HG03439 (cell line): ENCODE results near the gene MED20.
"Not testable (repeated sequence)": the region's sequence is repeated elsewhere in the genome, so short reads cannot be mapped to it uniquely, and the experiment has no call there.

Experiments
- ATAC-seq: cut with Tn5 transposase; IDR thresholded peaks from one replicate; pipeline ENCODE4 v1.9.1; 2021; ENCODE audit warnings: mild to moderate bottlenecking, moderate library complexity; ENCODE audit not compliant: unreplicated experiment

MED20 gene

GRCh38 chr6:41920921-41921711 is at the start of gene MED20, which contains the start of gene BYSL:
TSS of gene MED20 (minus strand) at chr6:41921139. CDS start at chr6:41921018, 121 bp downstream.
TSS of gene BYSL (plus strand) at chr6:41921499. CDS start at chr6:41921563, 64 bp downstream.
- ATAC-seq = peak; percentile 94

DNA sequence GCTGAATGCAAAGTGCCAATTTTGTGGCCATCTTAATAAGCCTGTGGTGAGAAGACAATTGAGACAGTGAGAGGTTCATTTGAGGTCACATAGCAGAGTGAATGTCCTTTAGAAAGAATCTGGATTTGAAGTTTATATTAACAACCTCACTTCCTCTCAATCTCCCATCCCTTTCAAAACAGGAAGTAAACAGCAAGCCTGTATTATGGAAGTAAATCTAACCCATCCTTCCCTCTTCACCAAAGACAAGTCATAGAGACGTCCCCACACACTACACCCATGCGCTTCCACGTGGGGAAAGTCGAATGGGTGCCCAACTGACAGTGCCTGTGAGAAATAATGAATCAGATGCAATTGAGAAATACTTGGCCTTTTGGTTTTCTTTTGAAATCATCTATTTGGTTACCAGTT is 49.5 kb upstream of the MED20 start:
- ATAC-seq = no peak

DNA sequence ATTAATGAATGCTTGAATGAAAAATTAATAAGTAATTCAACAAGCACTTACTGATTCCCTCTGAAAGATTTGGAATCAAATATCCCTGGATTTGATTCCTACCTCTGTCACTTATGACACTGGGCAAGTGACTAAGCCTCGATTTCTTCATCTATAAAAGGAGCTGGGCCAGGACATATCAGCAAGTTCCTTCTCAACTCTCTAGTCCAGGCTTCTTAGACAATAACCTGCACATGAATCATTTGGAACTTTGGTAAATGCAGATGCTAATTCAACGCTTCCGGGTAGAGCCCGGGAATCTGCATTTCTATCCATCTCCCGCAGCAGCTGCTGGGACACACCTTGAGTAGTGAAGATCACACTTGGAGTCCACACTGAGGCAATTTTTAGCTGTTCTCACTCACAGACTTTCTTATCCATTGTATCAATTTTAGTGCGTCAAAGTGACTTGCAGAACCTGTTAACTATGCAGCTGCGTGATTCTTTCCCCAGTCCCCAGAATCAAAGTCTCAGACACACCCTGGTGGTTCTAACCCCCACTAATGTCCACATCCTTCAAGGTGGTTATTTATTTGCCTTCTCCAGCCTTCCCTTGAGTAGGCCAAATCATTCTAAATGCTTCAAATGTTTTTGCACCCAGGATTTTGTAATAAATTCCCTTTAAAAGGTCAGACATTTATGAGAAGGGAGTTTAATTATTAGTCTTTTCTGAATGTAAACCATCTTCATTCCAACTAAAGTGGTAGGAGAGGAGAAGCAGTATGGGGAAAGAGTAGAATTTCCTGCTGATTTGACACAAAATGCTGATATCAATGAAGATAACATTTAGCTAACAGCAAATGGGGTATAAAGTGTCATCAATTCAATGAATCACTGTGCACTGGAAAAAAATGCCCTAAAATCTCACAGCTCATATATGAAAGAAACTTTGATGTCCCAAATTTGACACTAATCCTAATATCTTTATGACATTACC is 46.7 kb upstream of the MED20 start:
- no peak for ATAC-seq

DNA sequence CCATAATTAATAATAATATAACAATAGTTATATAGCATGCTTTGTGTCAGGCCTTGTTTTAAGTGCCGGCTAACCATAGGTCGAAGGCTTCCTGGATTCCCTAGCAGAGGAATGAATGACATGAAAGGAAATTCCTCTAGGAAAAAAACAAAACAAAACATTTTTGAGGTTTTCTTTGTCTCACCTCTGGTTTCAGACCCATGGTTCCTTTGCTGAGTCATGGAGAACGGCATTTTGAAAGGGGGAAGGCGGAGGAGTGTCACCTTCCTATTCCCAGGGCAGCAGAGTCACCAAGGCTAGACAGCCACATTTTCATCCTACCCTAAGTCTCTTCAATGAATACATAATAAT is 46.0 kb upstream of the MED20 start:
- ATAC-seq = no peak

GRCh38 chr6:41966214-41966920 is 45.4 kb upstream of the MED20 start:
- ATAC-seq = no peak

DNA sequence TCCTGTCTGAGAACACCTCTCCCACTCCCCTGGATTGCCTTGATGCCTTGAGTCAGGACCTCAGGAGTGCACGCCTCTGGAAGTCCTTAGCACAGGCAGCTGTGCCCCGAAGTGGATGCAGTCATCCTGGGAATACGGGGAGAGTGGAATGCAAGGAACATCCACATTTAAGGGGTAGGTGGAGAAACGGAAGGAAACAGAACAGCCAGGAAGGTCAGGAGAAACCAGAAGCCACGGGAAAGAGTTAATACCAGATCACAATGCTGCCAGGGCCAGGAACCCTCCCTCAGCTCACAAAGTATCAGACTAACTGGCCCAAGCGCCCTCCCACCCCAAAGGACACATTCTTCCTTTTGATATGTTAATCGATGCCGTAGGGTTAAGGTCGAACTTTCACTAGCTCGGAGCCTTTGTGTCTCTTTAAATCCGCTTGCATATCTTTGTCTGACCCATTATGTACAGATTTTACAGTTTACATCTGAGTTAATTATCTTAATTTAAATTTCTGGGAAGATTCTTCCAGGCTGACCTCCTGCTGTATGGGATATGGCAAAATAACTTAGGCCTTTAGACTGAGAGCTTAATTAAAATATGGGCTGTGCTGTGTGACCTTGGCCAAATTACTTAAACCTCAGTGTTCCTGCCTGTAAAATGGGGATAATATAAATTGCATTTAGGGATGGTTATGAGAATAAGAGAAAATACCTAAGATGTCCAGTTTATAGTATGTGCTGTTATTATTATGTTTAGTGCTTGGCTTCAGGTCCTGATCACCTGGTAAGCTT is 44.7 kb upstream of the MED20 start:
- ATAC-seq = no peak

DNA sequence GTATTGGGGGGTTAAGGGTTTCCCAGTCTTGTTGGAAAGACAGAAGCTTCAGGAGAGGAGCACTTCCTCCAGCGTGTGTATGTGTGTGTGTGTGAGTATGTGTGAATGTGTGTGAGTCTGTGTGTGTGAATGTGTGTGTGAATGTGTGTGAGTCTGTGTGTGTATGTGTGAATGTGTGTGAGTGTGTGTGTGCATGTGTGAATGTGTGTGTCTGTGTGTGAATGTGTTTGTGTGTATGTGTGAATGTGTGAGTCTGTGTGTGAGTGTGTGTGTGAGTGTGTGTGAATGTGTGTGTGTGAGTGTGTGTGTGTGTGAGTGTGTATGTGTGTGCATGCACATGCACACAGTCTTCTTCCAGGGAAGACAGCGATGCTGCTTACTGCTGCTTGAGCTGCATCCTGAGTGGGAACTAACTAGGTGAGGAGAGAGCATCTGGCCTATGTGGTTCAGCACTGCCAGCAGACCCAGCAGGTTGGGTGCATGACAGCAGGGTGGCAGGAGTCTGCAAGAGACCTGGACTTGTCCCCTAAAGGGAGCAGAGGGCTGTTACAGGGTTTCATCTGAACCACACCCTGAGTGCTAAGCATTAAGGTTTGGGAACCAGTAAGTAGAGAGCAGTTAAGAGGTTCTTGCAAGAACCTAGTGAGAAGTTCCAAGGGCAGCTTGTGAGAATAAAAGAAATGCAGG is 43.4 kb upstream of the MED20 start:
- no peak for ATAC-seq

GRCh38 chr6:41963371-41963770 is 42.4 kb upstream of the MED20 start:
- ATAC-seq = no peak

DNA sequence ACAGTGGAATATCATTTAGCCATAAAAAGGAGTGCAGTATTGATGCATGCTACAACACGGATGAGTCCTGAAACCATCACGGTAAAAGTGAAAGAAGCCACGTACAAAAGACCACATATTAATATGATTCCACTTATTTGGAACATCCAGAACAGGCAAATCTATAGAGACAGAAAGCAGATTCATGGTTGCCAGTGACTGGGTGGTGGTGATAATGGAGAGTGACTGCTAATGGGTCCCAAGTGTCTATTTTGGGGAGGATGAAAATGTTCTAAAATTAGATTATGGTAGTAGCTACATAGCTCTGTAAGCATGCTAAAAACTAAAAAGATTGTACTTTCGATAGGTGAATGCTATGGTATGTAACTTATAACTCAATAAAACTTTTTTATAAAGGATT is 39.1 kb upstream of the MED20 start:
- ATAC-seq = no peak

DNA sequence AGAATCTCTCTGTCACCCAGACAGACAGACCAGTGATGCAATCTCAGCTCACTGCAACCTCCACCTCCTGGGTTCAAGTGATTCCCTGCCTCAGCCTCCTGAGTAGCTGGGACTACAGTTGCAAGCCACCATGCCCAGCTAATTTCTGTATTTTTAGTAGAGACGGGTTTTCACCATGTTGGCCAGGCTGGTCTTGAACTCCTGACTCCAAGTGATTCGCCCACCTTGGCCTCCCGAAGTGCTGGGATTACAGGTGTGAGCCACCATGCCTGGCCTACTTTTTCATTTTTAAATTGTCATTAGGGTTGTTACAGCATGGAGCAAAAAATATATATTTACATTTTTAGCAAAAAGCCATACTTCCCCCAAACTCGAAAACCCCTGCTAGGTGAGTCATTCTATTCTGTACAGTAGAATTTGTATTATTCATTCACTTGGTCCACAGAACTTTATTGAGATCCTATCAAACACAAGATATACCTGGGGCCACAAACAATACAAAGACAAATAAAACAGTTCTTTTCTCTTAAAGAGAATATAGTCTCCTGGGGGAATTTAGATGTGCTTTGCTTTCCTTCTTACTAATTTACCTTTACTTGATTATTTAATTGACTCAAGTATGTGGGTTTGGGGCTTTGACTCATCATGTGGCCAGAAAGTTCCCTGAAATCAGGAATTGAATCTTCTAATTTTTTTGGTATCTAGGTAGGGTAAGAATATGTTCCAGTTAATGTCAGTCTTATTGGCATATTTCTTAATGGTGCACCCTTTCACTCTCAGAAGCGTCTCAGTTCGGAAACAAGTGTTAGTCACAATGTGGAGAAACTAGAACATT is 37.3 kb upstream of the MED20 start:
- ATAC-seq = no peak

DNA sequence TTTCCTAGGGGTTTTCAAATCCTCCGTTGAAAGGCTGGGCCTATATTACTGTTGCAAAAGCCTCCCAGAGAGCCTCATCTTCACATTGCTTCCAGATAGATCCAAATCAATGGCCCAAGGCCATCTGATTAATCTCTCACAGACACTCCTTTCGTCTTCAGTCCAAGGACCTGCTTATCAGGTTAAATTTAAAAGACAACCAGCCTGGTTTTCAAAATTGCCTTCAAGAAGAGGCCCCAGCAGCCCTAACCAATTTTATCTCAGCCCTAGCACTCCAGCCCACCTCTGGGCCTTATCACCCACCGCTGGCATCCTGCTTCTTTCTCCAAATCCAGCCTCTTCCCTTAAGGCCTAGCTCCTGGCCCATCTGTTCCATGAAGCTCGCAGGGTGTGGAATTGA is 36.2 kb upstream of the MED20 start:
- ATAC-seq = no peak

DNA sequence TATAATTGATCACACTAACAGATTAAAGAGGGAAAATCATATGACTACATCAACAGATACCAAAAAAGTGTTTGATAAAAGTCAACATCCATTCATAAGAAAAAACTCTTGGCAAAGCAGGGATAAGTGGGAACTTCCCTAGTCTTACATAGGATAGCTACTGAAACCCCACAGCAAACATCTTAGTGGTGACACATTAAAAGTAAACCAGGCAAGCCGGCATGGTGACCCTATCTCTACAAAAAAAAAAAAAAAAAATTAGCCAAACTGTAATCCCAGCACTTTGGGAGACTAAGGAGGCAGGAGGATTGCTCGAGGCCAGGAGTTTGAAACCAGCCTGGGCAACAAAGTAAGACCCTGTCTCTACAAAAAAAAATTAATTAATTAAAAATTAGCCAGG is 34.5 kb upstream of the MED20 start:
- no peak for ATAC-seq

DNA sequence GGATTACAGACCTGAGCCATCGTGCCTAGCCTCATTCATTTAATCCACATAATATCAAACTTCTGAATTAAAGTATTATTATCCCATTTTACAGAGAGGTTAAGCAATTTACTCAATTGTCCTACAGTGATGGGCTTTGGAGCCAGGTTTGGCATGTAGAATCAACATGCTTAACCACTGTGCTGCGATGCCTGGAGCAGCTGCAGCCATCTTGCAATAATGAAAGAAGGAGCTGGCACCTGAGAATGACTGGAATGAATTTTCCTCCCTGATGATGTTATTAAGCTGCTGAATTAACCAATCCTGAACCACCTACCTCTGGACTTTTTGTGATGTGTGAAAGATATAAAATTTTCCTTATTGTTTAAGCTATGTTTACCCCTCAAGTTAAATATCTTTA is 33.7 kb upstream of the MED20 start:
- no peak for ATAC-seq

DNA sequence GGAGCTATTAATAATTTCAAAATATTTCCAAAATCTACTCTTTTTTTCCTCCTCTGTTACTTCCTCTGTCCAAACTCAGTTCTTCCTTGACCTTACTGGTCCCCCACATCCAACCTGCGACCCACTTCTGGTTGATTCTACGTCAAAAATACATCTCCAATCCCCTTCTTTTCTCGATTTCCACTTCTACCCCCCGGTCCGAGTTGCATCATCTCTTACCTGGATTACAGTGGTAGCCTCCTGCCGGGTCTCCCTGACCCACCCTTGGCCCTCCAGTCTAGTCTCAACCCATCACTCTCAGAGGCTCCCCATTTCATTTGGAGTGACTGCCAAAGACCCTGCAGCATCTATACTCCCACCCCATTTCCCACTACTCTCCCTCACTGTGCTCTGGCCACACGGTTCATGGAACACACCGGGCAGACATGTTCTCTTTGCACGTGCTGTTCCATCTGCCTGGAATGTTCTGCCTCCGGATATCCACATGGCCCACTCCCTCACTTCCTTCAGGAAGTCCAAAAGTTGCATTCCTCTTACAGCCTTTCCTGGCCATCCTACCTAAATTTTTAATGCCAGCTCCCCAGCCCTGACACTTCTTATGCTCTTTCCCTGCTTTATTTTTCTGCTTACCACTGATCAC is 26.8 kb upstream of the MED20 start:
- ATAC-seq = no peak

DNA sequence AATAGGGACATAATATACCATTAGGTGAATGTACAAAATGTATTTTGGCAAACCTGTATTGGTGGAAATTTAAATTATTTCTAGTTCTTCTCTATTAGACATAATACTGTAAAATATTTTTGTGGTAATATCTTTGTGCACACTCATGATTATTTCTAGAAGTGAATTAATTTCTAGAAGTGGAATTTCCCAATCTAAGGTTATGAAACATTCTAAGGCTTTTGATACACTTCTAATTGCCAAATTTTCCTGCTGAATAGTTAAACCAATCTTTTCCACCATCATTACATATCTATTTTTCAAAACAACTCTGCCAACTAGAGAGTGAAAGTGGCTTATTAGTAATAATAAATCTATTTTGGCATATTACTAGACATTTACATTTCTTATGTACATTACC is 22.5 kb upstream of the MED20 start:
- no peak for ATAC-seq

GRCh38 chr6:41942882-41943281 is 21.9 kb upstream of the MED20 start:
- not testable (repeated sequence) for ATAC-seq

DNA sequence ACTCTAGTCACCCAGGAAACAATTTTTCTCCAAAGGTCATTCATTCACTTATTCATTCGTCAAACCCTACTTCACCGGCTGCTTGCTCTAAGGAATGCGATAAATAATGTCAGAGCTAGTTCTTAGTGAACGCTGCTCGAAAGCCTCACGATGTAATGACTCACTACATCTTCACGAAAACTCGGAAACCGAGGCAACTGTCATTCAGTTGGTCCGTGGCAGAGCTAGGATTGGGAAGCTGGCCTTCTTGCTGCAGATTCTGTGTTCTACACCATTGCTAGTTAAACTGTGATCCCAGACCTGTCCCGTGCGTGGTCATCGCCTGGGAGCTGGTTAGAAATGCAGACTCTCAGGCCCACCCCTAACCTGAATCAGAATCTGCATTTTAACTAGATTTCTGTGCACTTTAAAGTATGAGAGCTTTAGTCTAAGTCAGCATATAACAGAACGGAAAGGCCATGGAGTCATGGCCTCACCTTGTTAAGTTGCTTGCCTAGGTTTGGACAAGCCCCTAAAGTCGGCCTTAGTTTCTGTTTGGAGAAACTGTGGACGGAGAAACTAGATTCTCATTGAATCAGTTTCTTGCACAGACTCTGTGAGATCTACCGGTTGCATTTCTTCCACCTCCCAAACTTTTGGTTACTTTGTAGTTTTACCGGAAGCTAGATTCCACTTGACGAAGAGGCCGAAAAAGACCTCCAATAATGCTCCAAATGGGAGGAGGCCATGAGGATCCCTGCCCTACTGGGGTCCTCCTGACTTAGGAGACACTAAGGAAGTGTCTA is 21.3 kb upstream of the MED20 start:
- peak; percentile 12 for ATAC-seq
